A375 (cell line): ENCODE data around the gene PJA2. TPM values are rescaled to one million over a fixed set of nuclear protein-coding genes. Genes with fewer than 3 reads are reported as not detected.

ENCODE experiments used
- total RNA-seq: library from RNA; depleted of rRNA; stranded (reverse); fragments of >200 nt; shearing (Covaris generic); gene quantifications from 2 replicates; pipeline ENCODE4 v1.2.3, GENCODE V29; 2014; rRNA removed

PJA2 gene
- 29.2 and 32.0 TPM in 2 replicates for total RNA-seq

GRCh38 chr5:109409844-109410388 lies at the start of gene PJA2:
TSS of gene PJA2 (minus strand) at chr5:109409974. CDS start at chr5:109383433, 26,541 bp downstream.

